ENCODE results near the gene FBRSL1. TPM values are rescaled to one million over a fixed set of nuclear protein-coding genes. Genes with fewer than 3 reads are reported as not detected.

The FBRSL1 gene
- total RNA-seq, 1 donor from 2014 or later: 43.7 TPM

- intact Hi-C loops (cut with DNase I): no loop called here
- ATAC-seq (no peak), DNase-seq (ENCODE audit: low spot score) (no peak)
Measured at GRCh38 chr12:132557291-132558015, 67.5 kb downstream of the FBRSL1 start.

GRCh38 chr12:132558042-132558856 is 68.3 kb downstream of the FBRSL1 start:
- no peak for ATAC-seq
- DNase-seq (ENCODE audit: low spot score): no peak
- intact Hi-C loops (cut with DNase I): no loop called here

GRCh38 chr12:132558861-132559623 is 69.1 kb downstream of the FBRSL1 start:
- intact Hi-C loops (cut with DNase I): no loop called here
- DNase-seq (ENCODE audit: low spot score) (no peak), ATAC-seq (no peak)

GRCh38 chr12:132559652-132560363 is 69.9 kb downstream of the FBRSL1 start:
- peak; percentile 33 for ATAC-seq
- intact Hi-C loops (cut with DNase I): no loop called here
- no peak for DNase-seq (ENCODE audit: low spot score)

GRCh38 chr12:132560364-132560613 is 70.3 kb downstream of the FBRSL1 start:
- intact Hi-C loops (cut with DNase I): no loop called here
- ATAC-seq (no peak), DNase-seq (ENCODE audit: low spot score) (no peak)

GRCh38 chr12:132560614-132561426 is 70.9 kb downstream of the FBRSL1 start:
- DNase-seq (ENCODE audit: low spot score): no peak
- peak; percentile 22 for ATAC-seq
- intact Hi-C loops (cut with DNase I): no loop called here

Other genes starting within 250 kb of the FBRSL1 start
- not detected for gene GALNT9, start 160.6 kb upstream of the FBRSL1 start, total RNA-seq
- gene LRCOL1, start 120.4 kb downstream of the FBRSL1 start, total RNA-seq: not detected
- not detected for gene P2RX2, start 128.6 kb downstream of the FBRSL1 start, total RNA-seq
- gene POLE, start 197.2 kb downstream of the FBRSL1 start, total RNA-seq: 39.2 TPM
- gene PXMP2, start 197.4 kb downstream of the FBRSL1 start, total RNA-seq: 18.3 TPM
- gene PGAM5, start 220.7 kb downstream of the FBRSL1 start, total RNA-seq: 12.1 TPM